Activated naive CD4-positive, alpha-beta T cell treated with Interleukin-2 at 50 U/mL for 16 hours (primary cell): Measurements from ENCODE around the gene ASB1.

ENCODE experiments used
- DNase-seq: peaks from one replicate; pipeline ENCODE4 v3.0.0-alpha.2; 2020

The ASB1 gene

GRCh38 chr2:238446371-238446770, 19.6 kb downstream of the ASB1 start:
- DNase-seq, result no peak

GRCh38 chr2:238448031-238448955, 21.6 kb downstream of the ASB1 start:
- DNase-seq, result no peak

GRCh38 chr2:238449241-238449640, 22.5 kb downstream of the ASB1 start:
- no peak for DNase-seq

- DNase-seq, result no peak
Observed at GRCh38 chr2:238449909-238450417, 23.2 kb downstream of the ASB1 start.

GRCh38 chr2:238450440-238450861, 23.7 kb downstream of the ASB1 start:
- no peak for DNase-seq

- no peak for DNase-seq
Observed at GRCh38 chr2:238453842-238454241, 27.1 kb downstream of the ASB1 start.

- DNase-seq, result no peak
Observed at GRCh38 chr2:238456449-238456848, 29.7 kb downstream of the ASB1 start.

GRCh38 chr2:238456970-238457926, 30.5 kb downstream of the ASB1 start:
- no peak for DNase-seq

- no peak for DNase-seq
Observed at GRCh38 chr2:238457927-238458324, 31.2 kb downstream of the ASB1 start.

GRCh38 chr2:238458651-238459050, 31.9 kb downstream of the ASB1 start:
- no peak for DNase-seq

- DNase-seq, result no peak
Observed at GRCh38 chr2:238459081-238459629, 32.4 kb downstream of the ASB1 start.

- no peak for DNase-seq
Observed at GRCh38 chr2:238461051-238461450, 34.3 kb downstream of the ASB1 start.

- no peak for DNase-seq
Observed at GRCh38 chr2:238461491-238461890, 34.8 kb downstream of the ASB1 start.

- DNase-seq, result no peak
Observed at GRCh38 chr2:238461916-238462315, 35.2 kb downstream of the ASB1 start.

- DNase-seq, result no peak
Observed at GRCh38 chr2:238462782-238463396, 36.2 kb downstream of the ASB1 start.

GRCh38 chr2:238464389-238464788, 37.7 kb downstream of the ASB1 start:
- DNase-seq, result no peak

- no peak for DNase-seq
Observed at GRCh38 chr2:238465487-238466242, 38.9 kb downstream of the ASB1 start.

GRCh38 chr2:238466243-238466756, 39.6 kb downstream of the ASB1 start:
- no peak for DNase-seq

GRCh38 chr2:238467062-238467461, 40.3 kb downstream of the ASB1 start:
- no peak for DNase-seq

GRCh38 chr2:238467792-238468191, 41.1 kb downstream of the ASB1 start:
- no peak for DNase-seq

- no peak for DNase-seq
Observed at GRCh38 chr2:238469155-238469554, 42.4 kb downstream of the ASB1 start.

GRCh38 chr2:238473014-238473413, 46.3 kb downstream of the ASB1 start:
- DNase-seq, result no peak
